T-helper 9 cell (primary cell): ENCODE results near the gene VASN.

Experiments
- DNase-seq: peaks from one replicate; pipeline ENCODE4 v3.0.0-alpha.2; 2020

VASN gene

GRCh38 chr16:4354512-4355409, 16.9 kb upstream of the VASN start:
- DNase-seq: no peak

GRCh38 chr16:4356820-4357219, 14.8 kb upstream of the VASN start:
- DNase-seq: no peak

GRCh38 chr16:4358236-4358635, 13.4 kb upstream of the VASN start:
- no peak for DNase-seq

- DNase-seq: peak; percentile 68
Observed at GRCh38 chr16:4358831-4359561, 12.7 kb upstream of the VASN start.

GRCh38 chr16:4359914-4360313, 11.7 kb upstream of the VASN start:
- no peak for DNase-seq

- no peak for DNase-seq
Observed at GRCh38 chr16:4360538-4361021, 11.1 kb upstream of the VASN start.

- no peak for DNase-seq
Observed at GRCh38 chr16:4361033-4361943, 10.4 kb upstream of the VASN start.

- DNase-seq: no peak
Observed at GRCh38 chr16:4361944-4362311, 9.7 kb upstream of the VASN start.

- DNase-seq: no peak
Observed at GRCh38 chr16:4362476-4363135, 9.0 kb upstream of the VASN start.

- no peak for DNase-seq
Observed at GRCh38 chr16:4364196-4365013, 7.2 kb upstream of the VASN start.

- DNase-seq: no peak
Observed at GRCh38 chr16:4365014-4365406, 6.6 kb upstream of the VASN start.

GRCh38 chr16:4365615-4366014, 6.0 kb upstream of the VASN start:
- DNase-seq: no peak

- DNase-seq: no peak
Observed at GRCh38 chr16:4366016-4366415, 5.6 kb upstream of the VASN start.

GRCh38 chr16:4367393-4367856, 4.2 kb upstream of the VASN start:
- DNase-seq: no peak

- no peak for DNase-seq
Observed at GRCh38 chr16:4369007-4369733, 2.5 kb upstream of the VASN start.

GRCh38 chr16:4370151-4370550, 1.5 kb upstream of the VASN start:
- DNase-seq: no peak

- no peak for DNase-seq
Observed at GRCh38 chr16:4370570-4371356, 885 bp upstream of the VASN start.

- DNase-seq: no peak
Observed at GRCh38 chr16:4372001-4372577, 441 bp downstream of the VASN start.
